HepG2 (cell line): Measurements from ENCODE around the gene SRD5A1. TPM values are rescaled to one million over a fixed set of nuclear protein-coding genes. Genes with fewer than 3 reads are reported as not detected.

Source experiments
- ATAC-seq: fragments of 200-7000 bp; cut with Tn5 transposase; 3 replicates; pipeline ENCODE4 v1.9.1; 2020; ENCODE audit warnings: mild to moderate bottlenecking, moderate library complexity
- BruUV-seq: library from RNA; stranded (reverse); fragments of 400-500 nt; replicated peaks from 2 replicates; lab custom pipeline; 2021; lab: Mats Ljungman, UMichigan
- CTCF ChIA-PET: fragments of 300-600 bp; formaldehyde crosslinking; extraction: SDS; loops from one replicate; lab custom pipeline; 2021; ENCODE audit warnings: low total read pairs, inconsistent platforms, low intra/inter-chr PET ratio; lab: Yijun Ruan, JAX
- POLR2A ChIA-PET: fragments of 350-600 bp; sonication (Branson Sonifier 250); formaldehyde crosslinking; loops from one replicate; lab custom pipeline; 2020; ENCODE audit warnings: antibody characterized with exemption, inconsistent platforms; lab: Yijun Ruan, JAX
- DNase-seq: peaks from one replicate; pipeline ENCODE4 v3.0.0-alpha.2; 2015; ENCODE audit warnings: low spot score
- FAIRE-seq: peaks from 3 replicates; lab custom pipeline; 2011; peaks lifted over from hg19 to GRCh38; lab: Jason Lieb, UNC
- H2AFZ ChIP-seq: one replicate; pipeline ENCODE4 v1.6.1; 2011; ENCODE audit warnings: low read length, inconsistent platforms
- H3K27ac ChIP-seq: fragments of 300-600 bp; 3 replicates; pipeline ENCODE4 v1.8.0; 2011; ENCODE audit warnings: mixed run types, mild to moderate bottlenecking, mixed read lengths, low read length, inconsistent platforms; ENCODE audit not compliant: insufficient read depth; ENCODE audit errors: extremely low read length
- H3K27me3 ChIP-seq, 2 experiments: fragments of 200-600 bp in 1 of 2; 2 replicates in 1 of 2; 3 replicates in 1 of 2; pipeline versions ENCODE4 v1.6.0 to v1.8.0; 2011; ENCODE audit warnings: low read length in 2 of 2, mild to moderate bottlenecking in 2 of 2, moderate library complexity in 2 of 2, inconsistent platforms in 1 of 2; ENCODE audit not compliant: insufficient read depth in 2 of 2, control insufficient read depth in 1 of 2
- H3K36me3 ChIP-seq, 2 experiments: fragments of 200-600 bp in 1 of 2; replicated peaks in 1 of 2; 2 replicates in 1 of 2; 3 replicates in 1 of 2; pipeline versions ENCODE4 v1.5.1 to v1.8.0; 2011; ENCODE audit warnings: low read length in 2 of 2, inconsistent platforms in 1 of 2; ENCODE audit not compliant: insufficient read depth in 2 of 2, control insufficient read depth in 1 of 2
- H3K4me1 ChIP-seq: 2 replicates; pipeline ENCODE4 v1.5.1; 2012; ENCODE audit warnings: low read length, inconsistent platforms; ENCODE audit not compliant: insufficient read depth
- H3K4me2 ChIP-seq: 2 replicates; pipeline ENCODE4 v1.6.0; 2011; ENCODE audit warnings: low read depth, low read length, inconsistent platforms
- H3K4me3 ChIP-seq, 3 experiments: fragments of 200-600 bp in 1 of 3; sonication (generic), shearing (Covaris generic) in 1 of 3; replicated peaks in 1 of 3; 2 replicates each; pipeline ENCODE4 v1.5.1; 2011 to 2016; ENCODE audit warnings: low read length in 3 of 3, inconsistent platforms in 2 of 3, low read depth in 2 of 3, mild to moderate bottlenecking in 2 of 3, control low read depth in 1 of 3, mixed read lengths in 1 of 3; ENCODE audit not compliant: insufficient read depth in 1 of 3
- H3K79me2 ChIP-seq: one replicate; pipeline ENCODE4 v1.6.1; 2011; ENCODE audit warnings: low read length, inconsistent platforms; ENCODE audit not compliant: insufficient read depth
- H3K9ac ChIP-seq: 2 replicates; pipeline ENCODE4 v1.6.0; 2011; ENCODE audit warnings: mild to moderate bottlenecking, low read depth, low read length, inconsistent platforms; ENCODE audit not compliant: insufficient read depth
- H3K9me3 ChIP-seq: 2 replicates; pipeline ENCODE4 v1.5.1; 2012; ENCODE audit warnings: mild to moderate bottlenecking, low read length
- H4K20me1 ChIP-seq: 2 replicates; pipeline ENCODE4 v1.6.0; 2011; ENCODE audit warnings: inconsistent platforms, mild to moderate bottlenecking, low read length, moderate library complexity; ENCODE audit not compliant: insufficient read depth
- ARNT ChIP-seq: fragments of 450-650 bp; IDR thresholded peaks from 2 replicates; pipeline ENCODE4 v1.6.1; 2017
- BRCA1 ChIP-seq: sonication (generic); formaldehyde crosslinking; IDR thresholded peaks from 2 replicates; pipeline ENCODE4 v1.4.0; 2020; ENCODE audit warnings: missing genetic modification reagents
- RCOR2 ChIP-seq: IDR thresholded peaks from 2 replicates; pipeline ENCODE4 v1.6.1; 2016; ENCODE audit warnings: missing biosample characterization, missing genetic modification reagents
- SALL1 ChIP-seq: sonication (generic); formaldehyde crosslinking; IDR thresholded peaks from 2 replicates; pipeline ENCODE4 v1.8.0; 2022; ENCODE audit warnings: mild to moderate bottlenecking, missing genetic modification reagents
- SKI ChIP-seq: fragments of 450-650 bp; IDR thresholded peaks from one replicate; pipeline ENCODE4 v1.6.1; 2018; ENCODE audit warnings: mild to moderate bottlenecking; ENCODE audit not compliant: partially characterized antibody
- TARDBP ChIP-seq: sonication (generic); formaldehyde crosslinking; IDR thresholded peaks from 2 replicates; pipeline ENCODE4 v1.8.0; 2022; ENCODE audit warnings: mild to moderate bottlenecking, missing genetic modification reagents
- ZNF383 ChIP-seq: sonication (generic); formaldehyde crosslinking; IDR thresholded peaks from 2 replicates; pipeline ENCODE4 v1.4.0; 2020; ENCODE audit warnings: missing genetic modification reagents, mild to moderate bottlenecking, borderline replicate concordance
- ZNF441 ChIP-seq: sonication (generic); formaldehyde crosslinking; IDR thresholded peaks from 2 replicates; pipeline ENCODE4 v1.7.0; 2021; ENCODE audit warnings: missing genetic modification reagents, borderline replicate concordance
- ZNF772 ChIP-seq: sonication (generic); formaldehyde crosslinking; IDR thresholded peaks from 2 replicates; pipeline ENCODE4 v1.5.0; 2020; ENCODE audit warnings: mild to moderate bottlenecking, missing genetic modification reagents
- ZNF784 ChIP-seq: sonication (generic); formaldehyde crosslinking; IDR thresholded peaks from 2 replicates; pipeline ENCODE4 v1.5.1; 2020; ENCODE audit warnings: missing genetic modification reagents, mild to moderate bottlenecking, borderline replicate concordance
- WGBS: methylation state at CpG from one replicate; pipeline ENCODE4 v1.1.6; 2017; ENCODE audit warnings: low lambda C conversion rate; 5-methylcytosine and 5-hydroxymethylcytosine counted together
- in situ Hi-C: cut with HindIII; loops from 2 replicates; pipeline ENCODE4 v1.10.0; 2017; ENCODE audit warnings: low pct_unique_long_range_greater_than_20kb; ENCODE audit not compliant: extremely low pct_ligation_motif_present
- intact Hi-C: fragments of 100-400 bp; cut with micrococcal nuclease; formaldehyde crosslinking; loops from one replicate; pipeline ENCODE4 v1.10.0; 2022; ENCODE audit not compliant: unreplicated experiment
- polyA plus RNA-seq, 8 experiments: library from polyadenylated mRNA; depleted of rRNA in 3 of 8; stranded (reverse) in 7 of 8; unstranded in 1 of 8; fragments of >200 nt; fragmentation: Illumina TruSeq in 4 of 8; extraction: Trizol in 4 of 8; gene quantifications; 2 replicates each; pipeline versions ENCODE4 v1.2.1 to v1.2.3, GENCODE V29; 2011 to 2016; ENCODE audit warnings: low read depth in 4 of 8, missing spikeins in 1 of 8, mixed read lengths in 1 of 8; ENCODE audit not compliant: insufficient read depth in 1 of 8
- total RNA-seq, 5 experiments: library from RNA; depleted of rRNA; stranded (reverse); fragments of >200 nt; fragmentation: Illumina TruSeq; extraction: Trizol; gene quantifications; 2 replicates each; pipeline ENCODE4 v1.2.3, GENCODE V29; 2016; ENCODE audit warnings: low read depth in 1 of 5
- TF ChIP-seq, protein P1 (sequence below), 2 experiments: fragments of 450-650 bp in 1 of 2; sonication (generic) in 1 of 2; formaldehyde crosslinking in 1 of 2; IDR thresholded peaks; 2 replicates each; pipeline versions ENCODE4 v1.6.1 to v1.8.0; 2016 to 2022; ENCODE audit warnings: antibody characterized with exemption in 1 of 2, mild to moderate bottlenecking in 1 of 2, missing genetic modification reagents in 1 of 2
- TF ChIP-seq, protein P2 (sequence below): sonication (generic); formaldehyde crosslinking; IDR thresholded peaks from 2 replicates; pipeline ENCODE4 v1.8.1; 2022; ENCODE audit warnings: mild to moderate bottlenecking, missing genetic modification reagents

SRD5A1 gene
- total and polyA plus RNA-seq, 2 of the 13 experiments (the other 11 are each of a cell fraction or from before 2014, with no cell fraction given), result 6.1 to 9.9 TPM

DNA sequence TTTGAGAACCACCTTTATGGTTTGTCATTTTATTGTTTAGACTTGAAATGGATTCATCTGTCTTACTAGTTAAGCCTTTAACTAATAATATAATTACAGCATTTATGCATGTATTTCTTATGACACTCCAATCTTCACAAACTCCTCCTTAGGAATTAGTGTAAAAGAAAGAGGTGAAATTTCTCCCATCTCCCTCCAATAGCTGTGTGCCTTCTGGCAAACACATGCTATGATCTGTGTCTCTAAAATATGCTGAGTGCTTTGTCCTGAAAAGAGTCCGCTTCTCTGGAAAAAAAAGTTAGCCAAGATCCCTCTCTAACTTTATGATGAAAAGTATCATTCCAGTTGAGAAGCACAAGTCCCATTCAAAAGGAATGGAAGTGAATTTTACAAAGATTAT lies 66.1 kb downstream of the SRD5A1 start:
- TF ChIP-seq ZNF784 (no peak), ZNF772 (CRISPR knock-in tag) (no peak), ZNF383 (no peak), RCOR2 (no peak), SKI (no peak), SALL1 (CRISPR knock-in tag) (no peak), BRCA1 (no peak), TARDBP (no peak), ARNT (no peak), ZNF441 (CRISPR knock-in tag) (no peak)
- TF ChIP-seq, protein P1, sequence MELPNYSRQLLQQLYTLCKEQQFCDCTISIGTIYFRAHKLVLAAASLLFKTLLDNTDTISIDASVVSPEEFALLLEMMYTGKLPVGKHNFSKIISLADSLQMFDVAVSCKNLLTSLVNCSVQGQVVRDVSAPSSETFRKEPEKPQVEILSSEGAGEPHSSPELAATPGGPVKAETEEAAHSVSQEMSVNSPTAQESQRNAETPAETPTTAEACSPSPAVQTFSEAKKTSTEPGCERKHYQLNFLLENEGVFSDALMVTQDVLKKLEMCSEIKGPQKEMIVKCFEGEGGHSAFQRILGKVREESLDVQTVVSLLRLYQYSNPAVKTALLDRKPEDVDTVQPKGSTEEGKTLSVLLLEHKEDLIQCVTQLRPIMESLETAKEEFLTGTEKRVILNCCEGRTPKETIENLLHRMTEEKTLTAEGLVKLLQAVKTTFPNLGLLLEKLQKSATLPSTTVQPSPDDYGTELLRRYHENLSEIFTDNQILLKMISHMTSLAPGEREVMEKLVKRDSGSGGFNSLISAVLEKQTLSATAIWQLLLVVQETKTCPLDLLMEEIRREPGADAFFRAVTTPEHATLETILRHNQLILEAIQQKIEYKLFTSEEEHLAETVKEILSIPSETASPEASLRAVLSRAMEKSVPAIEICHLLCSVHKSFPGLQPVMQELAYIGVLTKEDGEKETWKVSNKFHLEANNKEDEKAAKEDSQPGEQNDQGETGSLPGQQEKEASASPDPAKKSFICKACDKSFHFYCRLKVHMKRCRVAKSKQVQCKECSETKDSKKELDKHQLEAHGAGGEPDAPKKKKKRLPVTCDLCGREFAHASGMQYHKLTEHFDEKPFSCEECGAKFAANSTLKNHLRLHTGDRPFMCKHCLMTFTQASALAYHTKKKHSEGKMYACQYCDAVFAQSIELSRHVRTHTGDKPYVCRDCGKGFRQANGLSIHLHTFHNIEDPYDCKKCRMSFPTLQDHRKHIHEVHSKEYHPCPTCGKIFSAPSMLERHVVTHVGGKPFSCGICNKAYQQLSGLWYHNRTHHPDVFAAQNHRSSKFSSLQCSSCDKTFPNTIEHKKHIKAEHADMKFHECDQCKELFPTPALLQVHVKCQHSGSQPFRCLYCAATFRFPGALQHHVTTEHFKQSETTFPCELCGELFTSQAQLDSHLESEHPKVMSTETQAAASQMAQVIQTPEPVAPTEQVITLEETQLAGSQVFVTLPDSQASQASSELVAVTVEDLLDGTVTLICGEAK (IDR thresholded peaks at IDR 0.05), result no peak
- TF ChIP-seq, protein P1 (CRISPR knock-in tag; IDR thresholded peaks at IDR 0.05), result no peak
- TF ChIP-seq, protein P2, sequence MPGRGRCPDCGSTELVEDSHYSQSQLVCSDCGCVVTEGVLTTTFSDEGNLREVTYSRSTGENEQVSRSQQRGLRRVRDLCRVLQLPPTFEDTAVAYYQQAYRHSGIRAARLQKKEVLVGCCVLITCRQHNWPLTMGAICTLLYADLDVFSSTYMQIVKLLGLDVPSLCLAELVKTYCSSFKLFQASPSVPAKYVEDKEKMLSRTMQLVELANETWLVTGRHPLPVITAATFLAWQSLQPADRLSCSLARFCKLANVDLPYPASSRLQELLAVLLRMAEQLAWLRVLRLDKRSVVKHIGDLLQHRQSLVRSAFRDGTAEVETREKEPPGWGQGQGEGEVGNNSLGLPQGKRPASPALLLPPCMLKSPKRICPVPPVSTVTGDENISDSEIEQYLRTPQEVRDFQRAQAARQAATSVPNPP, result no peak
- ChIA-PET POLR2A (no interaction called here), CTCF (no interaction called here)
- intact Hi-C loops, result no loop called here
- DNase-seq, result no peak
- Histone ChIP-seq H3K36me3 (no peaks in the 10 kb centered on the region), H3K4me2 (no peak overlapping the region), H3K27ac (no peak overlapping the region), H2AFZ (no peak overlapping the region), H3K4me1 (no peaks in the 10 kb centered on the region), H3K27me3 (peaks cover 0 to 21% of the 10 kb centered on the region in 2 experiments; a peak in 4 of 5 replicates), H4K20me1 (no peaks in the 10 kb centered on the region), H3K9ac (no peak overlapping the region), H3K9me3 (no peaks in the 10 kb centered on the region), H3K4me3 (no peak overlapping the region), H3K79me2 (no peaks in the 10 kb centered on the region)
- no peak for ATAC-seq
- WGBS, result 46% methylated on average over 1 of the region's 1 CpG
- in situ Hi-C loops, result no loop called here
- BruUV-seq, result no TSS peak
- FAIRE-seq, result no peak
